ENCODE results near the gene SFPQ. TPM values are rescaled to one million over a fixed set of nuclear protein-coding genes. Genes with fewer than 3 reads are reported as not detected.

The SFPQ gene
- total RNA-seq, 1 experiment from 2014 or later: 573 TPM

- no peaks in the 10 kb centered on the region for H3K79me2 ChIP-seq (ENCODE audit: insufficient read depth, low read length)
- no peak overlapping the region for H3K14ac ChIP-seq (ENCODE audit: insufficient read depth, low read length)
- H2BK120ac ChIP-seq (ENCODE audit: low read depth, low read length, poor library complexity, severe bottlenecking): no peak overlapping the region
- no peaks in the 10 kb centered on the region for H3K9me3 ChIP-seq (ENCODE audit: control insufficient read depth, low read depth, low read length)
- no peaks in the 10 kb centered on the region for H3K4me1 ChIP-seq (ENCODE audit: insufficient read depth, low read length)
- no peak overlapping the region for H2BK12ac ChIP-seq (ENCODE audit: insufficient read length, low read depth, low read length)
- no peaks in the 10 kb centered on the region for H4K20me1 ChIP-seq (ENCODE audit: control insufficient read depth, insufficient read depth, insufficient read length)
- H3K4me2 ChIP-seq (ENCODE audit: insufficient read depth, insufficient read length, low read length): no peak overlapping the region
- H3K18ac ChIP-seq (ENCODE audit: insufficient read length, low read depth, low read length): no peak overlapping the region
- peaks cover 27 to 43% (median 39%) of the 10 kb centered on the region in 3 experiments; a peak in 6 of 7 replicates for H3K36me3 Mint-ChIP-seq (ENCODE audit: insufficient read depth in 1 of 3, low read depth in 3 of 3)
- H2BK20ac ChIP-seq (ENCODE audit: low read depth, low read length, poor library complexity, severe bottlenecking): no peak overlapping the region
- H3K4me3 Mint-ChIP-seq: no peak overlapping the region
- no peak overlapping the region for H4K8ac ChIP-seq (replicated peaks; ENCODE audit: insufficient read length, low read depth, low read length)
- H3K27ac ChIP-seq (ENCODE audit: insufficient read length, low read depth, low read length): no peak overlapping the region
- H2AFZ ChIP-seq (ENCODE audit: low read length): no peak overlapping the region
- peaks cover 1% of the 10 kb centered on the region; the same call in 1 of the 2 replicates for H3K27me3 Mint-ChIP-seq (ENCODE audit: low read depth)
- no peak for DNase-seq
- peak overlapping the region in 1 of 3 experiments; percentile 97; a peak in 2 of 7 replicates for H3K27ac Mint-ChIP-seq
- no peak overlapping the region for H3K23ac ChIP-seq (ENCODE audit: insufficient read length, low read depth, low read length)
- H3K79me1 ChIP-seq (ENCODE audit: insufficient read depth, low read depth, low read length, poor library complexity, severe bottlenecking): no peaks in the 10 kb centered on the region
- H3K9ac ChIP-seq (ENCODE audit: extremely low read depth, insufficient read length, low read length): no peak overlapping the region
- H2AK5ac ChIP-seq (ENCODE audit: insufficient read length, low read length): no peak overlapping the region
- no peaks in the 10 kb centered on the region for H3K9me3 Mint-ChIP-seq
- no peaks in the 10 kb centered on the region for H3K27me3 ChIP-seq (ENCODE audit: insufficient read depth, low read length)
- no peak overlapping the region for H3T11ph ChIP-seq (ENCODE audit: low read length)
- H4K5ac ChIP-seq (ENCODE audit: insufficient read length, low read depth, low read length): no peak overlapping the region
- no peaks in the 10 kb centered on the region for H3K23me2 ChIP-seq (ENCODE audit: insufficient read length, low read depth, low read length, poor library complexity, severe bottlenecking)
- TF ChIP-seq, protein P1, sequence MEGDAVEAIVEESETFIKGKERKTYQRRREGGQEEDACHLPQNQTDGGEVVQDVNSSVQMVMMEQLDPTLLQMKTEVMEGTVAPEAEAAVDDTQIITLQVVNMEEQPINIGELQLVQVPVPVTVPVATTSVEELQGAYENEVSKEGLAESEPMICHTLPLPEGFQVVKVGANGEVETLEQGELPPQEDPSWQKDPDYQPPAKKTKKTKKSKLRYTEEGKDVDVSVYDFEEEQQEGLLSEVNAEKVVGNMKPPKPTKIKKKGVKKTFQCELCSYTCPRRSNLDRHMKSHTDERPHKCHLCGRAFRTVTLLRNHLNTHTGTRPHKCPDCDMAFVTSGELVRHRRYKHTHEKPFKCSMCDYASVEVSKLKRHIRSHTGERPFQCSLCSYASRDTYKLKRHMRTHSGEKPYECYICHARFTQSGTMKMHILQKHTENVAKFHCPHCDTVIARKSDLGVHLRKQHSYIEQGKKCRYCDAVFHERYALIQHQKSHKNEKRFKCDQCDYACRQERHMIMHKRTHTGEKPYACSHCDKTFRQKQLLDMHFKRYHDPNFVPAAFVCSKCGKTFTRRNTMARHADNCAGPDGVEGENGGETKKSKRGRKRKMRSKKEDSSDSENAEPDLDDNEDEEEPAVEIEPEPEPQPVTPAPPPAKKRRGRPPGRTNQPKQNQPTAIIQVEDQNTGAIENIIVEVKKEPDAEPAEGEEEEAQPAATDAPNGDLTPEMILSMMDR (conservative IDR thresholded peaks at IDR 0.05): no peak
- WGBS (ENCODE audit: extremely low coverage, insufficient read length, low lambda C conversion rate): no CpG with 5 or more reads among the region's 2 CpGs
- H2BK5ac ChIP-seq (ENCODE audit: insufficient read length, low read length): no peak overlapping the region
- peaks cover 9 to 12% of the 10 kb centered on the region in 2 experiments for H3K4me1 Mint-ChIP-seq
- H3K4ac ChIP-seq (ENCODE audit: low read depth, low read length): no peak overlapping the region
- no peak overlapping the region for H2BK15ac ChIP-seq (ENCODE audit: low read depth, low read length)
- no peak overlapping the region for H4K91ac ChIP-seq (ENCODE audit: insufficient read length, low read depth, low read length)
- no peak overlapping the region for H3K56ac ChIP-seq (ENCODE audit: insufficient read length, low read depth, low read length)
These were observed 18.9 kb downstream of the SFPQ start for GRCh38 chr1:35173909-35174540.

All from H9 (cell line).